Loucy (cell line): ENCODE results near the gene SEMA4C.

Source experiments
- EZH2phosphoT487 ChIP-seq: fragments of 200-600 bp; IDR thresholded peaks from 2 replicates; pipeline ENCODE4 v1.6.1; 2018; ENCODE audit warnings: antibody characterized with exemption, mild to moderate bottlenecking, moderate library complexity, borderline replicate concordance
- TF ChIP-seq, protein P1 (sequence below): fragments of 200-600 bp; sonication (generic); conservative IDR thresholded peaks from 2 replicates; pipeline ENCODE4 v1.5.1; 2014; ENCODE audit warnings: mild to moderate bottlenecking, antibody characterized with exemption, low read length

- TF ChIP-seq, protein P1, sequence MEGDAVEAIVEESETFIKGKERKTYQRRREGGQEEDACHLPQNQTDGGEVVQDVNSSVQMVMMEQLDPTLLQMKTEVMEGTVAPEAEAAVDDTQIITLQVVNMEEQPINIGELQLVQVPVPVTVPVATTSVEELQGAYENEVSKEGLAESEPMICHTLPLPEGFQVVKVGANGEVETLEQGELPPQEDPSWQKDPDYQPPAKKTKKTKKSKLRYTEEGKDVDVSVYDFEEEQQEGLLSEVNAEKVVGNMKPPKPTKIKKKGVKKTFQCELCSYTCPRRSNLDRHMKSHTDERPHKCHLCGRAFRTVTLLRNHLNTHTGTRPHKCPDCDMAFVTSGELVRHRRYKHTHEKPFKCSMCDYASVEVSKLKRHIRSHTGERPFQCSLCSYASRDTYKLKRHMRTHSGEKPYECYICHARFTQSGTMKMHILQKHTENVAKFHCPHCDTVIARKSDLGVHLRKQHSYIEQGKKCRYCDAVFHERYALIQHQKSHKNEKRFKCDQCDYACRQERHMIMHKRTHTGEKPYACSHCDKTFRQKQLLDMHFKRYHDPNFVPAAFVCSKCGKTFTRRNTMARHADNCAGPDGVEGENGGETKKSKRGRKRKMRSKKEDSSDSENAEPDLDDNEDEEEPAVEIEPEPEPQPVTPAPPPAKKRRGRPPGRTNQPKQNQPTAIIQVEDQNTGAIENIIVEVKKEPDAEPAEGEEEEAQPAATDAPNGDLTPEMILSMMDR, result no peak
- TF ChIP-seq EZH2phosphoT487, result no peak
Observed at GRCh38 chr2:96828874-96829273, 41.0 kb downstream of the SEMA4C start.
